C4-2B (cell line): Measurements from ENCODE around the gene CREB5.

Source experiments
- CTCF ChIP-seq: fragments of 450-650 bp; conservative IDR thresholded peaks from 2 replicates; pipeline ENCODE4 v1.5.1; 2017; ENCODE audit warnings: mild to moderate bottlenecking
- ZFX ChIP-seq: fragments of 450-650 bp; IDR thresholded peaks from 2 replicates; pipeline ENCODE4 v1.6.1; 2017

- no peak for TF ChIP-seq CTCF
- TF ChIP-seq ZFX: no peak
Measured at GRCh38 chr7:28695300-28696295, 283.3 kb downstream of the CREB5 start.
